Limb (tissue), 2 donors: ENCODE results near the gene DGLUCY.
"Not testable (repeated sequence)": the region's sequence is repeated elsewhere in the genome, so short reads cannot be mapped to it uniquely, and the experiment has no call there.

Experiments
- DNase-seq, 2 donors: peaks; one replicate each; pipeline ENCODE4 v3.0.0-alpha.2; 2016; ENCODE audit errors: extremely low spot score in 2 of 2

The DGLUCY gene

DNA sequence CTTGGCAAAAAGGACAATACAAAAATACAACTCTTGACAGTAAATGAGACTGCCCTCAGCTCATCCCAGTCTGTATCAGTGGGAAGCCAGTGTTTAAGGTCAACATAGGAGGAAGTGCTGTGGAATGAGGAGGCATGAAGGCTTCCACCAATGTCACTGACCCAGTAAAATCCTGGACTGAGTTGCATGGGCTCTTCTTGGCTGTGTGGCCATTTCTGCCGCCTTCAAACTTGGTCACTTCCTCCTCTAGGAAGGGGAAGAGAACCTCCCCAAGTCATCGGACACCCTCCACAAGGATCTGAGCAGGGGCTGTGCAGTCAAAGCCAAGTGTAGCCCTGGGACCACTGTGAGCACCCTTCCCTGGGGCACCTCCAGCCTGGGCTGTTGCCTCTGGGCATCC is 118.7 kb downstream of the DGLUCY start:
- DNase-seq: no peak

DNA sequence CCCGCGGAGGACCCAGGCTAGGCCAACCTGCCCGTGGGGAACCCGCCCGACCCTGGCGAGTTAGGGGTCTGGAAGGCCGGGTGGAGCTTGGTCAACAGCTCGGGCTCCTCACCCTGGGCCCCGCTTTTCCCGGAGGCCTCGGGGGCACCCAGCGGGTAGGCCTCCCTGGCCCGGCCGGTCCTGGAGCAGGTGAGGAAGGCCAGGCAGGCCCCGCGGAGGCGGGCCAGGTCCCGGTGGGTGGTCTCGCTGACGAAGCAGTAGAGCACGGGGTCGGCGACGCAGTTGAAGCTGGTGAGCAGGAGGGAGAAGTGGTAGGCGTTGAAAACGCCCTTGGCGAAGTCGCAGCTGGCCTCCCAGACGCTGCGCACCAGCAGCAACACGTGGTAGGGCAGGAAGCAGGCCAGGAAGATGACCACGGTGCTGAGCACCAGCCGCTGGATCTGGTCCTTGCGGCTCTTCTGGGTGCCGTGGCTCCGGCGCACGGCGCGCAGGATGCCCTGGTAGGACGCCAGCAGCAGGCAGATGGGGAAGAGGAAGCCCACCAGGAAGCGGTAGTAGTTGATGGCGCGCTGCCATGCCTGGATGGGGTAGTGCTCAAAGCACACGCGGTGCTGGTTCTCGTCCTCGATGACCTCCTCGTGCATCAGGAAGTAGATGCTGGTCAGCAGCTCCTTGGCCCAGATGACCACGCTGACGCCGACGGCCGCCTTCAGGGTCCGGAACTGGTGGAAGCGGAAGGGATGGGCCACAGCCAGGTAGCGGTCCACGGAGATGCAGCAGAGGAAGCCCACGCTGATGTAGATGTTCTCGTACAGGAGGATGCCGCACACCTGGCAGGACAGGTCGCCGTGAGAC is 120.3 kb downstream of the DGLUCY start:
- no peak for DNase-seq

DNA sequence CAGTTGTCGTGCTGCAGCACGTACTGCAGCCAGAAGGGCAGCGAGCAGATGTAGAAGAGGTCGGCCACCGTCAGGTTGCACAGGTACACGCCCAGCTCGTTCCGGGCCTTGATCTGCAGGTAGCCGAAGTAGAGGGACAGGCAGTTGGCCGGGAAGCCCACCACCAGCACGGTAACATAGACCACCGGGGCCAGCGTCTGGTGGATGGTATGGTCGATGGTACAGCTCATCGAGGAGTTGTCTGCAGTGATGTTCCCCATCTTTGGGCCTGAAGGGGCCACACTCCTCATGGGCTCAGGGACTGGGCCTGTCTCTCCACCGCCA is 120.9 kb downstream of the DGLUCY start:
- no peak for DNase-seq

DNA sequence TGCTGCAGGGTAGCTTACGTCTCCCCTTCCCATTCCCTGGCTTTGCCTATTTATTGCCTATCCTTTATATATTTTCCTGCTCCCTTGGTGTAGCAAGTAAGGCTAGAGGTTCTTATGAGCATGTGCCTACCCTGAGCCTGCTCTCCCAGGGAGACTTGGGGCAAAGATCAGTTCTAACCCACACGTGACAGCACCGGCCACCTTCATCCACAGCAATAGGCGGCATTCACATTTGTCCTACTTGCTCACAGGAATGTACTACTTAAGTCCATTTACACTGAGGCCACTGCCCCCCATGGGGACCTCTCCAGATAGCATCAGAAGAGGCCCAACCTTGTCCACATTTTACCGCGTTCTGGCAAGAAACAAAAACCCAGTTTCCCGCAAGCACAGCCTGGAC is 122.0 kb downstream of the DGLUCY start:
- DNase-seq: no peak

DNA sequence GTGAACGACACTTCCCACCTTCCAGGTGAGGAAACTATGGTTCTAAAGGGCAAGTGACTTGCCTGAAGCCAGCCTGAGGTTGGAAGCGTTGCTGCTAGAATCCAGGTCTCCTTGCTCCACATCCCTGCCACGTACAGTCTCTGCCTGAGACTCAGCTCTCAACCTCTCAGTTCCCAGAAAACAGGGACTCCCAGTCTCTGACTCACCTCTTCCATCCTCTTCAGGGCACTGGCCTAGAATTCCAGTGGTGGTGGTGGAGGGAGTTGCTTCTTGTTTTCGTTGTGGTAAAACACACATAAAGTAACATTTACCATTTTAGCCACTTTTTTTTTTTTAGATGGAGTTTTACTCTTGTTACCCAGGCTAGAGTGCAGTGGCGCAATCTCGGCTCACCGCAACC is 123.3 kb downstream of the DGLUCY start:
- no peak for DNase-seq

DNA sequence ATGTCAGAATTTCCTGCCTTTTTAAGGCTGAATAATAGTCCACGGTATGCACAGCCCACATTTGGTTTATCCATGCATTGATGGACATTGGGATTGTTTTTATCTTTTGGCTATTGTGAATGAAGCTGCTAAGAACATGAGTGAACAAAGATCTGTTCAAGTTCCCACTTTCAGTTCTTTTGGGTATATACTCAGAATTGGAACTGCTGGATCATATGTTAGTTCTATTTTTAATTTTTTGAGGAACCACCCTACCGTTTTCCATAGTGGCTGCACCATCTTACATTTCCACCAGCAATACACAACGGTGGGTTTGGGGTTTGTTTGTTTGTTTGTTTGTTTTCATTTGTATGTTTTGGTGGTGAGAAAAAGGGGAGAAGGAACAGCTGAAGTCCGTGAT is 124.2 kb downstream of the DGLUCY start:
- DNase-seq: no peak

DNA sequence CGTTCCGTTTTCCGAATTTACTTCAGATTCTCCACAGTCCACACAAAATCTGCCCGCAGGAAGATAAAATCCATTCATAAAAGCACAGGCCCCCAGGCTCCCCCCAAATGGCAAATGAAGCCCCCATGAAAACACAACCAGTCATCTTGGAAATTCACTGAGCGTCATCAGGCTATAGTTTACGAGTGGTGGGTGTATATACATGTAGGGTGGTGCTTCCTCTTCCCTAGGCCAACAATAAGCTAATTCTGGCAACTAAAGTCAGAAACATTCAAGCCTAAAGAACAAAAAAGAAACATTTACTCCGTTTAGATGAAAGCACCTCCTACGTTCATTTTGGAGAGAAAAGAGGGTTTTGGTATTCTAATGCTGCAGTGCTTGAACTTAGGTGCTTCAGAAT is 124.8 kb downstream of the DGLUCY start:
- no peak for DNase-seq

DNA sequence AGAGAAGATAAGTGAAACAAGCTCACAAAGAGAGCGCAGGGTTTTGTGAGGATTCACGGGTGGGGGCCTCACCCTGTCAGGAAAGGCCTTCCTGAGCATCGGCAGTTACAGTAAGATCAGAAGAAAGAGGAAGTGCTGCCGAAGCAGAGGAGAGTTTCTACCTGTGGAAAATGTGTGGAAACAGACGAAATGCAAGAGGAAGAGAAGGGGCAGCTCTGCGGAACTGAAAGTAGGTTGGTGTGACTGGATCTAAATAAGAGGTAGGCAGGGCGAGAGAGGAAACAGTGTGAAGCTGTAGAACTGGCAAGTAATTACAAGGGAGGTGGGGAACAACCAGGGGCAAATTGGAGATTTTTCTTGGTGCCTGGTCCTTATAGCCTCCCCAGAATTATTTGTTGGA is 128.0 kb downstream of the DGLUCY start:
- no peak for DNase-seq

DNA sequence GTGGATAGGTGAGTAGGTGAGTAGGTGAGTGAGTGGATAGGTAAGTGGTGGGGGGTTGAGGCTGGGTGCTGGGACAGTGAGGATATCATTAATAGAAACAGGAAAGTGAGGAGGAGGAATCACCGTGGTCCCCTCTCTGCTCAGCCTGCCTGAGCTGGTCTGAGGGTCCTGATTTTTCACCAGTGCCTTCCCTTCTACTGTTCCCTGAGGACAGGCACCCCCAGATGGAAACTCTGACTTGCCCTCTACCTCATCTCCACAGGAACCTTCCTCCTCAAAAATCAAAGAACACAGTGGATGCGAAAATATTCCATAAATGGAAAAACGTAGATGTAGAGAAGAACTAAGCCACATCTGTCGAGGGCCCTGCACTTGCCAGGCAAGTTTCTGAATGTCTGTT is 128.8 kb downstream of the DGLUCY start:
- no peak for DNase-seq

DNA sequence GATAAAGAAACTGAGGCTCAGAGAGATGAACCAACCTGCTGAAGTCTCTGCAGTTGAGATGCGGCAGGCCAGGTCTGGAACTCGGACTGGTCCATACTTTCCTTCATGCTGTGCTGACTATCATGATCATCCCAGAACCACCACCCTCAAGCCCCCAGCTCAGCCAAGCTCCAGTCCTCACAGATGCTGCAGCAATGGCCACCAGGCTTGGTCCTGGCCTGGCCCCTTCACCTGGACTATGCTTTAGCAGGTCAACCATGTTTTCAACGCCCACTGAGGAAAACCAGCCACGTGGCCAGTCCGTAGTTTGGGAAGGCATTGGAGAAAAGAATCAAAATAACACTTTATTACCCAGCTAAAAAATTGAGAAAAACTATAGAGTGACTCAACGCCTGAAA is 129.2 kb downstream of the DGLUCY start:
- DNase-seq: no peak

DNA sequence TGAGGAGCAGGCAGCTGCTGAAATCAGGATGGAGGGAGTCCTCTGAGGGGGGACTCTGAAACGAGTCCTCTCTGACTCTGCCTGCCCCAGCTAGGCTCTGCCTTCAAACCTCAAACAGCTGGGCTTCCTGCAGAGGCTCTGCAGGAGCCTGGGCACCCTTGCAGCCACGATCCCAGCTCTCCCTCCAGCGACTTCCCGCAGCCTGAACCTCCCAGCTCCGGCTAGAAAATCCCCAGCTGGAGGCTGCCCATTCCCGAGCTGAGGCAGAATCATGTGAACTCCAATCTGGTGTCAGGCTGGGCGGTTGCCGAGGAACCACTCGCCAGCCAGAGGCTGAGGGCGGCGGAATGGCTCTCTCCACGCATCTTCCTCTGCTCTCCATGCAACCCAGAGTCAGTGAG is 130.6 kb downstream of the DGLUCY start, which contains the start of gene GPR68:
GPR68 (minus strand) TSS at position 204 of the 401 bp plus-strand sequence. CDS start 9,654 bp downstream, outside the sequence.
- DNase-seq: peak in 1 of 2 donors; percentile 52

DNA sequence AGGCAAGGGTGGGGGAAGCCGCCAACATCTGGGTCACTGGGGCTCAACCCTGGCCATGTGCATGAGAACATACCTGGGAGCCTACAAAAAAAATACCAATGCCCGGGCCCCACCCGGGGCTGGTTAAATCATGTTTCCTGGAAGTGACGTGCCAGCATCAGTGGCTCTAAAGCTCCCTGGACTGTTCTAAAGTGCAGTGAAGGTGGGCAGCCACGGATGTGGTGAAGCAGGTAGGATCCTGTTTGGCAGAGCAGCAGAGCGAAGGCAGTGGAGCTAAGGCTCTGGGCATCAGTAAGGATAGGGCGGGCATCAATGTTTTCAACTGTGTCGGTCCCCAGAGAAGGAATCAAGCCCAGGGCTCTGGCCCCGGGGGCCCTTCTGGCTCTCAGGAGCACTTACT is 131.2 kb downstream of the DGLUCY start:
- DNase-seq: no peak

DNA sequence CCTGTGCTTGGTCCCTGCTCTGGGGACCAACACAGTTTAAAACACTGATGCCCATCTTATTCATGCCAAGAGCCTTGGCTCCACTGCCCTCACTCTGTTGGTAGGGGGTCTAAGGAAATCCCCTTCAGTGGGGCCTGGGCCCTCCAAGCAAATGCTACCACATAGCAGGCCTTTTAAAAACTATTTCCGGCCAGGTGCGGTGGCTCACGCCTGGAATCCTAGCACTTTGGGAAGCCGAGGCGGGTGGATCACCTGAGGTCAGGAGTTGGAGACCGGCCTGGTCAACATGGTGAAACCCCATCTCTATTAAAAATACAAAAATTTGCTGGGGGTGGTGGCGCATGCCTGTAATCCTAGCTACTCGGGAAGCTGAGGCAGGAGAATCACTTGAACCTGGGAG is 131.7 kb downstream of the DGLUCY start:
- DNase-seq: not testable (repeated sequence)

DNA sequence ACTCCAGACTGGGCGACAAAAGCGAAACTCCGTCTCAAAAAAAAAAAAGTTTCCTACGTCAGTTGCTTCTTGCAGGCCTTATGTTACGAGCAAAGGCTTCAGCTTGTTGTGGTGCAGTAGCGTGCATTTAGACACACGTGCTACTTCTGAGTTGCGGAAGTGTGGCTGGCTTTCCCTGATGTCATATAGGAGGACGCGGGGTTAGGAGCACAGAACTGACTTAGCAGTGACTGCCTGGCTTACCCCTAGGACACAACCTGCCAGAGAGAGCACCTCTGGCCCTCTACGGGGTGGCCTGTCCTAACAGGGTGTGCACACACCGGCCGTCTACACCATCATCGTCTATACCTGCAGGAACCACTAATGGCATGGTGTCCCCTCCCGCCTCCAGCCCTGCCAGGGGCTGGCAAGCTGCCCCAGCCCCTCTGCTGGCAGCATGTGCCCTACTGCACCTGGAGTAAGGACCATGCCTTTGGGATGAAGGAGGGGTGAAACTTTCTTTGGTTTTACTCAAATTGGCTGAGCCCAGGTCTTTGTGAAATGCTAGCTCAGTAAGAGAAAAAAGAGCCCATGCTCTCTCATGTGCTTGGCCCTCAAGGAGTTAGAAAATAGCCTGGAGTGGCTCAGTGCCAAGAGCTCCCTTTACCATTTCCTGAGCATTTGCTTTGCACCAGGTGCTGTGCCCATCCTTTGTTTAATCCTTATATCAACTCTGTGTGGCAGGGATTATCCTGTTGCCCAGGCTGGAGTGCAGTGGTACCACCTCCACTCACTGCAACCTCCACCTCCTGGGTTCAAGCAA is 132.4 kb downstream of the DGLUCY start:
- DNase-seq: no peak

DNA sequence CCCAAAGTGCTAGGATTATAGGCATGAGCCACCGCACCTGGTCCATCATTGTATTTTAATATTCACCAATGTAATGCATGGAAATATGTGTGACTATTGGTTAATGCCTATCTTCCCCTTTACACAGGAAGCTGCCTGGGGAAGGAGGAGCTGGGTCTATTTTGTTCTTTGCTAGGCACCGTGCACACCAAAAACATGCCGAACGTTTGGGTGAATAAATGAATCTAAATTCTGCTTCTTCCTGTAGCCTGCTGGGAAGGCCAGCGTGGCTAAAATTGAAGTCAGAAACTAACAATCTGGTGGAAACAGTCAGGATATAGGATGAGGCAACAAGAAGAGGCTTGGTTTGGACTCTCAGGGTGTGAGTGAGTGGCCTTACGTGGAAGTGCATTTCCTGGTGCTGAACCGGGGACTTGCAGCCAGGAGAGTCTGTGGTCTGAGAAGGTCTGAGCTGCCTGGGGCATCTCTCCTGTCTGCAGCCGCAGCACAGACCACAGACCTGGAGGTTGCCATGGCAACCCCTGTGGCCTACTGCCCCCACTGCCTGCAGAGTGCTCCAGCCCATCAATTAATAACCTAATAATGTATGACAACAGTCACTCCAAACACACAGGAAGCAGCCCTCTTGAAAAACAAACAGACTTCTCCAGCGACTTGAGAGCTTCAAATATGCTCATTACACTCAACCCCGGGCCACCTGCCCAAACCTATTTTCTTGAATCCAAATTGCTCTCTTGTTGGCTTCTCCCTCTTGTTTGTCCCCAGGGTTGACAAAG is 136.2 kb downstream of the DGLUCY start:
- no peak for DNase-seq

DNA sequence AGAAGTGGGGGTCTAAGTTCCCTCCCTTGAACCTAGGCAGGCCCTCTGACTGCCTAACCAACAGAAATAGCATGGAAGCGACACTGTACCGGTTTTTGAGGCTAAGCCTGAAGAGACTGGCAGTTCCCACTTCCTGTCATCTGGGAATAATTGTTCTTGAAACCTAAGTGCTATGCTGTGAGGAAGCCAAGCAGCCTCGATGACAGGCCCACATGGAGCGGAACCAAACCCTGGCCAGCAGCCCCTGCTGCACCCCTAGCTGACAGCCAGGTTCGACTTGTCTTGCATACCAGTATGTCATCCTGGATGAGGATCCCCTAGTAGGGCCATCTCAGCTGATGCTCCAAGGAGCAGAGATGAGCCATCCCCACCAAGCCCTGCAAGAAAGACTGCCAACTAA is 137.0 kb downstream of the DGLUCY start:
- DNase-seq: no peak

DNA sequence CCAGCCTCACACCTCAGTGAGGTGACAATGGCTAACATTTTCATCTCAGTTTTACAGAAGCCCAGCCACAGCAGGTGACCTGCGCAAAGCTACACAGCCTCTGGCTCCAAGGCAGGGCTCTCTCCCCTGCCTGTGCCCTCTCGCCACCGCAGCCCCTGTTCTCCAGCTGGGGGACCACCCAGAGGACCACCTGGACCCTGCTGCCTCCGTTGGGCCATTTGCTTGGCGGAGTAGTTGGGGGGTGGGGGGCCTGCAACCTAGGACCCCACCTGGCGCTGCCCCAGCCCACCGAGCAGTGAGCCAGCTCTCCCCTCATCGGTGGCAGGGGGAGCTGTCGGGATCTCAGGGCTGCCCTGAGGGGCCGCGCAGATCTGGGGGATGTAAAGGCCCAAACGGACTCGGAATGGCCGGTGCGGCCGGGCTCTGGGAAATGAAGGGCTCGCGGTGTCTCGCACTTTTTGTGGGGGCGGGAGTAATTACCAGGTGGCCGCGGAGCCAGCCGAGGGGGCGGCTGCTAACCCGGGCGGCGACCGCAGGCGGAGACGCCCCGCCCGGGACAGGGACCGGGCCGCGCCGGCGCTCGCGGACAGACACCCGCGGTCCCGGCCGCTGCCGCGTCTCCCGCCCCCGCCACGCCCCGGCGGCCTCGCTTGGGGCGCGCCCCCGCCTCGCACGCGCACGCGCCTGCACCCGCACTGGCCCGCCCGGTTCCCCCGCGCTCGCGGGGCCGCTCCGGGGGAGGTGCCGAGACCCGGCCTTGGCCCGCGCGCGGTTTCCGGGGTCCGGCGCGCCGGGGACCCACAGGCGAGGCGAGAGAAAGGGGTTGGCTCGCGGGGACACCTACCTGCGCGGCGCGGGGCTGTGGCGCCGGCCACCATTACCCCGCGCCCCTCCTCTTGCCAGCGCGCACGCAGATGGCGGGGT is 139.3 kb downstream of the DGLUCY start:
- DNase-seq: peak in 1 of 2 donors; percentile 71

DNA sequence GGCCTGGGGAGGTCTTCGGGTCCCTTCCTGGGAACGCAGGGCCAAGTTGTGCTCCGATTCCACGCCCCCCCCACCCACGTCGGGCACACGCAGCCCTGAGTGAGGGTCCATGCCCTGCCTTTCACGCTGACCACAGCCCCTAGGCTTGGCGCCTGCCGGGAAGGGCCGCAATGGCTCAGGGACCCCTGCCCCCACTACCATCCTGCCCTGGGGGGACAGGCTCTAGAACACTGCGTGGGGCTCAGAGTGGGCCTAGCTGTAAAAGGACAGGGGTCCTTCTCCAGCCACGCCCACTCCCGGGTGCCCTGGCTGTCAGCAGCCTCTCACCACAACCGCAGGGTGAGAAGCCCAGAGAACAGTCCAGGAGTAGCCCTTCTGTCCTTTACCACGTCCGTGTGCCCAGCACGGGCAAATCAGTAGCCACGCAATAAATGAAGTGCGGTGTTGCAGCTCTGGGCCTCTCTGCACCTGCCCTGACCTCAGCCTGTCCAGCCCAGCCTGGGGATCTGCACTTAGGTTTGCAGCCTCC is 140.0 kb downstream of the DGLUCY start:
- no peak for DNase-seq

DNA sequence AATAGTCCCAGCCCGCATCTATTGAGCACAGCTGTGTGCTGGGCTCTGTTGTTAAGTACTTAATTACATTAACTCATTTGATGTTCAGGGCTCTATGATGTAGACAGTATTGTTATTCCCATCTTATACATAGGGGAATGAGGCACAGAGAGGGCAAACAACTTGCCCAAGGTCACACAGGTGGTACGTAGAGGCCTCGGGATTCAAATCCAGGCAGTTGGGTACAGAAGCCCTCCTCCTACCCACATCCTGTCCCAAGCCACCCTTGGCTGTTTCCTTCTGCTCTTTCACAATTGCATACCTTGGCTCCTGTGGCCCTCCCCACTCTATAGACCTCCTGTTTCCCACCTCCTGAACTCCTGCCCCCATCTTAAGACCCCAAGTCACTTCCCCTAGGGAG is 140.6 kb downstream of the DGLUCY start:
- no peak for DNase-seq

DNA sequence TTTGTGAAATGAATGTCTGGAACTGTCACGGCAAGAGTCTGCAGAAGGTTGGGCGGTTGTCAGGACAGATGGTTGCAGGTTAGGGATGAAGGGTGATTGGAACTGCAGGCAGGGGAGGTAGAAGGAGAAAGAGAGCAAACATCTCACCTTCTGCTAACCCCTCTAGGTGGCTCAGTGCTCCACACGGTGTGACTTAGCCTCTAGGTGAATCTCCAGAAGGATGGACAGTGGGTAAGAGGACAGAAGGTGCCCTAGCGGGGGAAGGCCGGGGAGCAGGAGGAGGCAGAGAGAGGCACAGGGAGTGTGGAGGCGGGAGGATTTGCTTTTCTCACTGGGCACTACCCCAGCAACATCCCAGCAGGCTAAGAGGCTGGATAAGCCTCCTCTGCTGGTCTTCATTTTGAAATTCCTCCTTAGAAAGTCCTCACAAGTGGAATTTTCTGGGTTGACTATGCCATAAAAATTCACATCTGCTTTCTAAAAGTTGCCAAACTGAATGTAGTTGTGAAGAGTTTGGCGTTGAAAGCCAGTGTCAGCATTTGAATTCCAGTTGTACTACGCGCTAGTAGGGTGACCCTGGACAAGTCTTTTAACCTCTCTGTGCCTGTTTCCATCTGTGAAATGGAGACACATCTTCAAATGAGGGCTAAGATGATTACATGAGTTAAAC is 141.3 kb downstream of the DGLUCY start:
- DNase-seq: no peak
